Colonic mucosa (tissue), 4 donors: ENCODE data around the gene HNRNPUL1. TPM values are rescaled to one million over a fixed set of nuclear protein-coding genes. Genes with fewer than 3 reads are reported as not detected.

Experiments
- DNase-seq: peaks from one replicate; pipeline ENCODE4 v3.0.0-alpha.2; 2020
- H3K27ac ChIP-seq: fragments of 200-600 bp; one replicate; pipeline ENCODE4 v1.8.0; 2021
- H3K27me3 ChIP-seq: fragments of 200-600 bp; one replicate; pipeline ENCODE4 v1.8.0; 2021
- H3K36me3 ChIP-seq: fragments of 200-600 bp; one replicate; pipeline ENCODE4 v1.8.0; 2021
- H3K4me1 ChIP-seq: fragments of 200-600 bp; one replicate; pipeline ENCODE4 v1.8.0; 2021; ENCODE audit warnings: mild to moderate bottlenecking
- H3K4me3 ChIP-seq: fragments of 200-600 bp; one replicate; pipeline ENCODE4 v1.8.0; 2021
- H3K9ac ChIP-seq, 2 donors: one replicate each; pipeline ENCODE4 v1.7.0; 2013; ENCODE audit warnings: control low read depth in 2 of 2, low read depth in 2 of 2, low read length in 2 of 2
- H3K9me3 ChIP-seq: fragments of 200-600 bp; one replicate; pipeline ENCODE4 v1.8.0; 2021
- intact Hi-C: fragments of 100-400 bp; cut with DNase I; formaldehyde crosslinking; loops from one replicate; pipeline ENCODE4 v1.14.1; 2022
- total RNA-seq, 2 donors: library from RNA; stranded (reverse); fragmentation: NEBNext Ultra II Directional in 1 of 2; extraction: Animal tissue kit (Norgen Biotek cat#: 25700) in 1 of 2; gene quantifications; one replicate each; pipeline ENCODE4 v1.2.1, GENCODE V29; 2021
- TF ChIP-seq, protein P1 (sequence below): fragments of 200-600 bp; IDR thresholded peaks from one replicate; pipeline ENCODE4 v1.8.0; 2022; ENCODE audit warnings: antibody characterized with exemption, mild to moderate bottlenecking
- donor health status: healthy.
- donor health status: DM: no; HTN: no; CAD: no.
- donor health status: DM: no; HTN: no; CAD: no.

The HNRNPUL1 gene
- total RNA-seq, 2 donors from 2014 or later: 179 to 233 TPM

DNA sequence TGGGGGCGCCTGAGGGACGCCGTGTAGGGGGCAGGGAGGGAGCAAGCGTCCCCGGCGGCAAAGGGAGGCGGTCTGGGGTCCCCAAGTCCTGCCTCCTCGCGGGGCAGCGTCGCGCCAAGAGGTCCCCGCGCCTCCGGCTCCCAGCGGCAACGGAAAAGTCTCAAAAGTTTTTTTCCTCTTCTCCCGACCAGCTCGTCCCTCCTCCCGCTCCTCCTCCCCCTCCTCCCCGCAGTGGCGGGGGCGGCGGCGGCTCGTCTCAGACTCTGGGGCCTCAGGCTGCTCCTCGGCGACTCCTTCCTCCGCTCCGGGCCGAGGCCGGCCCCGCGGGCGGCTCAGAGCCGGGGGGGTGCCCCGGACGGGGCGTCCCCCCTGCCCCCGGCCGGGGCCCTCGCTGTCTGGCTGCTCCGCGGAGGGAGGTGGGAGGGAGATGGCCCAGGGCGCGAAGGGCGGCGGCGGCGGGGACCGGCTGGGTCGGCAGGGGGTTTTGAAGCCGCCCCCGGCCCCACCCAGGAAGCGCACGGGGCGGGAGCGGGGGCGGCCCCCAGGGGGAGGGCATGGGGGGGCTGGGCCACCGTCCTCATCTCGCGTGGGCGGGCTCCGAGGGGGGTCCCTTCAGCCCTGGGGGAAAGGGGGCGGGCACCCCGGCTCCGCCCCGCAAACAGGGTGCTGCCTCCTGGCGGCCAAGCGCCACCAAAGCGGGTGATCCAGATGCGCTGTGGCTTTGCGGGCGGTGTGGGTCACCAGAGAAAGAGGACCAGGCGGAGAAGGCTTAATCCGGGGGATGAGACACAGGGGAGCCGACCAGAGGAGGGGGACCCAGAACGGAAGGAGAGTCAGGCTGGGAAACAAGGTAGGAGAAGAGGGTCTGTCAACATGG, 89.5 kb downstream of the HNRNPUL1 start, which contains the start of gene TGFB1:
TGFB1 (minus strand) TSS at position 457 of the 877 bp plus-strand sequence. CDS start 878 bp downstream, outside the sequence.
- Histone ChIP-seq H3K27ac (peak within 1 kb of the TSS; percentile 81), H3K9me3 (no peaks in the 10 kb centered on the region), H3K4me3 (peak within 1 kb of the TSS; percentile 84), H3K4me1 (peaks cover 6% of the 10 kb centered on the region), H3K36me3 (no peaks in the 10 kb centered on the region), H3K27me3 (peaks cover 7% of the 10 kb centered on the region), H3K9ac (peak within 1 kb of the TSS; percentile 73 to 77)
- intact Hi-C loops: no loop called here
- TF ChIP-seq, protein P1, sequence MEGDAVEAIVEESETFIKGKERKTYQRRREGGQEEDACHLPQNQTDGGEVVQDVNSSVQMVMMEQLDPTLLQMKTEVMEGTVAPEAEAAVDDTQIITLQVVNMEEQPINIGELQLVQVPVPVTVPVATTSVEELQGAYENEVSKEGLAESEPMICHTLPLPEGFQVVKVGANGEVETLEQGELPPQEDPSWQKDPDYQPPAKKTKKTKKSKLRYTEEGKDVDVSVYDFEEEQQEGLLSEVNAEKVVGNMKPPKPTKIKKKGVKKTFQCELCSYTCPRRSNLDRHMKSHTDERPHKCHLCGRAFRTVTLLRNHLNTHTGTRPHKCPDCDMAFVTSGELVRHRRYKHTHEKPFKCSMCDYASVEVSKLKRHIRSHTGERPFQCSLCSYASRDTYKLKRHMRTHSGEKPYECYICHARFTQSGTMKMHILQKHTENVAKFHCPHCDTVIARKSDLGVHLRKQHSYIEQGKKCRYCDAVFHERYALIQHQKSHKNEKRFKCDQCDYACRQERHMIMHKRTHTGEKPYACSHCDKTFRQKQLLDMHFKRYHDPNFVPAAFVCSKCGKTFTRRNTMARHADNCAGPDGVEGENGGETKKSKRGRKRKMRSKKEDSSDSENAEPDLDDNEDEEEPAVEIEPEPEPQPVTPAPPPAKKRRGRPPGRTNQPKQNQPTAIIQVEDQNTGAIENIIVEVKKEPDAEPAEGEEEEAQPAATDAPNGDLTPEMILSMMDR: peak; percentile 76
- peak; percentile 82 for DNase-seq

DNA sequence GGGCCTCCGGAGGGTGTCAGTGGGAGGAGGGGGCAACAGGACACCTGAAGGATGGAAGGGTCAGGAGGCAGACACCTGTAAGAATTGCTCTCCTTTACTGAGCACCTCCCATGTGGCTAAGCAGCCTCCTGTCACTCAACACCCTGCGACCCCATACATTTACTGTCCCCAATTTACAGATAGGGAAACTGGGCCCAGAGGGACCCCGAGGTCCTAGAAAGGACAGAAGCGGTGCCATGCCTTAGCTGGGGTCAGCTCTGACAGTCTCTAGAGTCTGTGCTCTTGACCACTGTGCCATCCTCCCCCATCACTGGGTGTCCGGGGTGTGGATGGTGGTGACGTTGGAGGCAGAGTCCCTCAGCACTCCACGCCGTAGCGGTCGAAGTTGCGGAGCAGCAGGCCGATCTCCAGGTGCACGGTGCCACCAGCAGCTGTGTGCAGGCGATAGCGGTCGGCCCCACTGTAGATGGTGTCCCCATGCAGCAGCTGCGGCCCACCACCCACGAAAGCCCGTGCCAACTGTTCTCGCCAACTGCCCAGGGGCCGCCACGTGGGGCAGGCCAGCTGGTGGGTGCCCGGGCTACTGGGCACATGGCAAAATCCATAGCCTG, 90.3 kb downstream of the HNRNPUL1 start:
- peak; percentile 28 for DNase-seq
- Histone ChIP-seq H3K27ac (peak overlapping the region; percentile 81), H3K4me1 (peaks cover 6% of the 10 kb centered on the region), H3K9me3 (no peaks in the 10 kb centered on the region), H3K4me3 (no peak overlapping the region), H3K9ac (peak overlapping the region in 1 of 2 donors; percentile 77), H3K36me3 (no peaks in the 10 kb centered on the region), H3K27me3 (peaks cover 7% of the 10 kb centered on the region)
- intact Hi-C loops: no loop called here
- TF ChIP-seq, protein P1: no peak

DNA sequence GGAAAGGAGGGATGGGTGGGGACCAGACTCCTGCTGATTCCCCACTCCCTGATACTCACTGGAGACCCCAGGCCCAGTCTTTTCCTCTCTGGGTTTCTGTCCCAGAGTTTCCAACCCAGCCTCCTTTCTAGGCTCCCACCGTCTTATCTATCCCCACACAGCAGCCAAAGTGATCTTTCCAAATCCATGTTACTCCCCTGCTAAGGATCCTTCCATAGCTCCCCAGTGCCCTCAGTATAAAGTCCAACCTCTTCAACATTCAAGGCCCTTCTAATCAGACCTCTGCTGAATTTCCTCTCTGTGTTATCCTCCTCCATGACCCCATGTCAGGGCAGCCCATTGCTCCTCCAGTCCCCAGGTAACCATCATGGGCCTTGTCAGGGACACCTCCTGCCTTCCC, 90.9 kb downstream of the HNRNPUL1 start:
- H3K9ac ChIP-seq: no peak overlapping the region
- no peak overlapping the region for H3K27ac ChIP-seq
- peaks cover 7% of the 10 kb centered on the region for H3K27me3 ChIP-seq
- DNase-seq: no peak
- peaks cover 6% of the 10 kb centered on the region for H3K4me1 ChIP-seq
- no peaks in the 10 kb centered on the region for H3K36me3 ChIP-seq
- H3K4me3 ChIP-seq: no peak overlapping the region
- TF ChIP-seq, protein P1: no peak
- intact Hi-C loops: no loop called here
- H3K9me3 ChIP-seq: no peaks in the 10 kb centered on the region

DNA sequence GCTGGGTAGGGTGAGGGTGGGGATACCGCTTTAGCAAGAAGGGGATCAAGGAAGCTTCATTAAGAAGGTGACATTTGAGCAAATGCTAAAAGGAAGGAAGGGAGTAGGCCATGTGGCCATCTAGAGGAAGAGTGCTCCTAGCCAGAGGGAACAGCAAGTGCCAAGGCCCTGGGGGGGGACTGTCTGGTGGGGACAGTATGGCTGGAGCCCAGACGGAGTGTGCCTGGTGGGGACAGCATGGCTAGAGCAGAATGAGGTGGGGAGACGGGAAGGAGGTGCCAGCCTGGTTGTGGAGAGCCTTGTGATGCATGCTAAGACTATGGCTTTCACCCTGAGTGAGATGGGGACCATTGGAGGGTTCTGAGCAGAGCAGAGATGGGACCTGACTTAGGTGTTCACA, 91.6 kb downstream of the HNRNPUL1 start:
- no peaks in the 10 kb centered on the region for H3K9me3 ChIP-seq

More for the DNA sequence above, 91.6 kb downstream of the HNRNPUL1 start:
- peaks cover 7% of the 10 kb centered on the region for H3K27me3 ChIP-seq
- peaks cover 6% of the 10 kb centered on the region for H3K4me1 ChIP-seq
- no peak overlapping the region for H3K27ac ChIP-seq
- H3K4me3 ChIP-seq: no peak overlapping the region
- DNase-seq: no peak
- no peaks in the 10 kb centered on the region for H3K36me3 ChIP-seq
- TF ChIP-seq, protein P1: no peak
- intact Hi-C loops: no loop called here
- no peak overlapping the region for H3K9ac ChIP-seq
